Chondrocyte (in vitro differentiated cells): Measurements from ENCODE around the gene IL10RA. TPM values are rescaled to one million over a fixed set of nuclear protein-coding genes. Genes with fewer than 3 reads are reported as not detected.

Experiments used
- DNase-seq: peaks from one replicate; pipeline ENCODE4 v3.0.0; 2021; ENCODE audit warnings: mixed read lengths, low spot score
- H3K27ac Mint-ChIP-seq: one replicate; pipeline ENCODE4 v1.8.0; 2021; ENCODE audit warnings: mild to moderate bottlenecking, moderate library complexity, mixed read lengths; ENCODE audit not compliant: unreplicated experiment
- H3K27me3 Mint-ChIP-seq: 2 replicates; pipeline ENCODE4 v1.8.0; 2021; ENCODE audit warnings: low read depth, mixed read lengths
- H3K36me3 Mint-ChIP-seq: 2 replicates; pipeline ENCODE4 v1.8.0; 2021; ENCODE audit warnings: low read depth, mixed read lengths
- H3K4me1 Mint-ChIP-seq: 2 replicates; pipeline ENCODE4 v1.8.0; 2021; ENCODE audit warnings: low read depth, mild to moderate bottlenecking, mixed read lengths
- H3K4me3 Mint-ChIP-seq: one replicate; pipeline ENCODE4 v1.8.0; 2021; ENCODE audit warnings: mild to moderate bottlenecking, moderate library complexity, mixed read lengths; ENCODE audit not compliant: unreplicated experiment
- H3K9me3 Mint-ChIP-seq: 2 replicates; pipeline ENCODE4 v1.8.0; 2021; ENCODE audit warnings: low read depth, mixed read lengths
- total RNA-seq: library from RNA; stranded (reverse); gene quantifications from 3 replicates; pipeline ENCODE4 v1.2.1, GENCODE V29; 2021
- TF ChIP-seq, protein P1 (sequence below): fragments of 200-600 bp; sonication (generic); IDR thresholded peaks from 2 replicates; pipeline ENCODE4 v1.5.0; 2021; ENCODE audit warnings: antibody characterized with exemption, mild to moderate bottlenecking, moderate library complexity

Gene IL10RA
- total RNA-seq, 1 donor from 2014 or later: 0.12 TPM

DNA sequence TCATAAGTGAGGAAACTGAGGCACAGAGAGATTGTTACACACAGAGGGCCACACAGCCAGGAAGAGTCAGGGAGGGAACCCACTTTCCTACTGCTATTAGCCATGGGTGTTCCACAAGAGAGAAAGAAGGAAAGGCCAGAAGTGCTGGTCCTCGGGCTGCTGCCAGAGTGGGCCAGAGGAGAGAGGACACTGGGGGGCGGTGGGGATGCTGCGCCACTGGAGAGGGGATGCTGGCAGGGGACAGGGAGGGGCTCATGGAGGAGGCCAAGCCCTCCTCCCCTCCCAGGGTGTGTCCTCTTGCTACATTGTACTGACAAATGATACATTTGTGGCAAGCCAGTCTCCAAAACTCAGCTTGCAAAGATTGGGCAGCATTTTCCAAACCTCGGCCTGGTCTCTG, 9.9 kb downstream of the IL10RA start:
- Mint-ChIP-seq H3K36me3 (no peaks in the 10 kb centered on the region), H3K27ac (no peak overlapping the region), H3K9me3 (no peaks in the 10 kb centered on the region), H3K27me3 (peaks cover 2% of the 10 kb centered on the region), H3K4me3 (no peak overlapping the region), H3K4me1 (no peaks in the 10 kb centered on the region)
- TF ChIP-seq, protein P1, sequence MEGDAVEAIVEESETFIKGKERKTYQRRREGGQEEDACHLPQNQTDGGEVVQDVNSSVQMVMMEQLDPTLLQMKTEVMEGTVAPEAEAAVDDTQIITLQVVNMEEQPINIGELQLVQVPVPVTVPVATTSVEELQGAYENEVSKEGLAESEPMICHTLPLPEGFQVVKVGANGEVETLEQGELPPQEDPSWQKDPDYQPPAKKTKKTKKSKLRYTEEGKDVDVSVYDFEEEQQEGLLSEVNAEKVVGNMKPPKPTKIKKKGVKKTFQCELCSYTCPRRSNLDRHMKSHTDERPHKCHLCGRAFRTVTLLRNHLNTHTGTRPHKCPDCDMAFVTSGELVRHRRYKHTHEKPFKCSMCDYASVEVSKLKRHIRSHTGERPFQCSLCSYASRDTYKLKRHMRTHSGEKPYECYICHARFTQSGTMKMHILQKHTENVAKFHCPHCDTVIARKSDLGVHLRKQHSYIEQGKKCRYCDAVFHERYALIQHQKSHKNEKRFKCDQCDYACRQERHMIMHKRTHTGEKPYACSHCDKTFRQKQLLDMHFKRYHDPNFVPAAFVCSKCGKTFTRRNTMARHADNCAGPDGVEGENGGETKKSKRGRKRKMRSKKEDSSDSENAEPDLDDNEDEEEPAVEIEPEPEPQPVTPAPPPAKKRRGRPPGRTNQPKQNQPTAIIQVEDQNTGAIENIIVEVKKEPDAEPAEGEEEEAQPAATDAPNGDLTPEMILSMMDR: no peak
- DNase-seq: no peak

DNA sequence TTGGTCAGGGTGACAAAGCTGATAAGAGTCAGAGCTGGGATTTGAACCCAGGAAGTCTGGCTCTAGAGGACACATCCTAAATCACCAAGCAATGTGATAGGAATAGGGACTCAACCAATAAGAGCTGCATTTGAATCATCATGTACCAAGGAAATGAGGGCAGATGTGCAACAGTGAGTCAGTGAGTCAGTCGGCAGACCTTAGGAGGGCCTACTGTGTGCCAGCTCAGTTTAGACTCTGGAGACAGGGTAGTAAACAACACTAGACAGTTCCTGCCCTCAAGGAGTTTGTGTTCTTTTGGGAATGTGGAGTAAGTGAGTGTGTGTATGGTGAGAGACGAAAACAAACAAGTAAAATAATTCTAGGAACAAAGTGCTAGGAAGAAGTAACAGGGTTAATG, 11.2 kb downstream of the IL10RA start:
- Mint-ChIP-seq H3K27ac (no peak overlapping the region), H3K36me3 (no peaks in the 10 kb centered on the region), H3K9me3 (no peaks in the 10 kb centered on the region), H3K4me3 (no peak overlapping the region), H3K4me1 (no peaks in the 10 kb centered on the region), H3K27me3 (peaks cover 2% of the 10 kb centered on the region)
- DNase-seq: no peak
- TF ChIP-seq, protein P1: no peak

DNA sequence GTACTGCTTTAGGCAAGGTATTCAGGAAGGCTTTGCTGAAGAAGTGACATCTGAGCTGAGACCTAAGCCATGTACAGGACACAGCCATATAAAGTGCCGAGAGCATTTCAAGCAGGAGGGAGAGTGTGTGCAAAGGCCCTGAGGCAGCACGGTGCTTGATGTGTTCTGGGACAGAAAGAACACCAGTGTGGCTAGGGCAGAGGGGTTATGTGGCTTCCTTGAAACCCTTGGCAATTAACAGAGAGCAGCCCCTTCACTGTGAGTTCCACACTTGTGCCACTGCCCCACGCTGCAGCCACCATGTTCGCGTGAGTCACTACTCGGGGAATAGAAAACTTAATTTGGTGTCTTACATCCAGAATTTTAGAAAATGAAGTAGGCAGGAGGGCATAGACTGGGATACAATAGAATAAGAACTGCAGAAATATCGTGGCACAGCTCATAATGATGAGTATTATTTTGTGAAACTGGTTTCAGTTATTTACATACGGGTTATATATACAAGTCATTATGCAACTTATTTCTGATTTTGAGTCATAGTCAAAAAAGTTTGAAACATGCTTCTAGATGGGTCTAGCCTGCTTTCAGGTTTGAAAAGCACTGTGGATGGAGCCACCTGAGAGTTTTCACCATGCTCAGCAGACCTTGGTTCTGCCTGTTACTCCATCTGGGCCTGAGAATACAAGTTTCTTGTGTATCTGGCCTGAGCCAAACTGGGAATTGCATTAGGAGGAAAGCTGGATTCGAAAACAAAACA, 11.8 kb downstream of the IL10RA start:
- no peaks in the 10 kb centered on the region for H3K4me1 Mint-ChIP-seq
- TF ChIP-seq, protein P1: no peak
- no peaks in the 10 kb centered on the region for H3K36me3 Mint-ChIP-seq
- no peak for DNase-seq
- no peak overlapping the region for H3K27ac Mint-ChIP-seq
- H3K9me3 Mint-ChIP-seq: no peaks in the 10 kb centered on the region
- no peak overlapping the region for H3K4me3 Mint-ChIP-seq
- peaks cover 2% of the 10 kb centered on the region for H3K27me3 Mint-ChIP-seq

DNA sequence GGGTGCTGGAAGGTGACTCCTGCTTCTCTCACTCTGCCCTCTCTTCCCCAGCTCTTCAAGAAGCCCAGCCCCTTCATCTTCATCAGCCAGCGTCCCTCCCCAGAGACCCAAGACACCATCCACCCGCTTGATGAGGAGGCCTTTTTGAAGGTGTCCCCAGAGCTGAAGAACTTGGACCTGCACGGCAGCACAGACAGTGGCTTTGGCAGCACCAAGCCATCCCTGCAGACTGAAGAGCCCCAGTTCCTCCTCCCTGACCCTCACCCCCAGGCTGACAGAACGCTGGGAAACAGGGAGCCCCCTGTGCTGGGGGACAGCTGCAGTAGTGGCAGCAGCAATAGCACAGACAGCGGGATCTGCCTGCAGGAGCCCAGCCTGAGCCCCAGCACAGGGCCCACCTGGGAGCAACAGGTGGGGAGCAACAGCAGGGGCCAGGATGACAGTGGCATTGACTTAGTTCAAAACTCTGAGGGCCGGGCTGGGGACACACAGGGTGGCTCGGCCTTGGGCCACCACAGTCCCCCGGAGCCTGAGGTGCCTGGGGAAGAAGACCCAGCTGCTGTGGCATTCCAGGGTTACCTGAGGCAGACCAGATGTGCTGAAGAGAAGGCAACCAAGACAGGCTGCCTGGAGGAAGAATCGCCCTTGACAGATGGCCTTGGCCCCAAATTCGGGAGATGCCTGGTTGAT, 12.6 kb downstream of the IL10RA start:
- H3K4me1 Mint-ChIP-seq: no peaks in the 10 kb centered on the region
- no peak overlapping the region for H3K4me3 Mint-ChIP-seq
- peaks cover 2% of the 10 kb centered on the region for H3K27me3 Mint-ChIP-seq
- no peak for DNase-seq
- H3K36me3 Mint-ChIP-seq: peaks cover 1% of the 10 kb centered on the region
- peaks cover 3% of the 10 kb centered on the region for H3K9me3 Mint-ChIP-seq
- no peak overlapping the region for H3K27ac Mint-ChIP-seq
- TF ChIP-seq, protein P1: no peak

DNA sequence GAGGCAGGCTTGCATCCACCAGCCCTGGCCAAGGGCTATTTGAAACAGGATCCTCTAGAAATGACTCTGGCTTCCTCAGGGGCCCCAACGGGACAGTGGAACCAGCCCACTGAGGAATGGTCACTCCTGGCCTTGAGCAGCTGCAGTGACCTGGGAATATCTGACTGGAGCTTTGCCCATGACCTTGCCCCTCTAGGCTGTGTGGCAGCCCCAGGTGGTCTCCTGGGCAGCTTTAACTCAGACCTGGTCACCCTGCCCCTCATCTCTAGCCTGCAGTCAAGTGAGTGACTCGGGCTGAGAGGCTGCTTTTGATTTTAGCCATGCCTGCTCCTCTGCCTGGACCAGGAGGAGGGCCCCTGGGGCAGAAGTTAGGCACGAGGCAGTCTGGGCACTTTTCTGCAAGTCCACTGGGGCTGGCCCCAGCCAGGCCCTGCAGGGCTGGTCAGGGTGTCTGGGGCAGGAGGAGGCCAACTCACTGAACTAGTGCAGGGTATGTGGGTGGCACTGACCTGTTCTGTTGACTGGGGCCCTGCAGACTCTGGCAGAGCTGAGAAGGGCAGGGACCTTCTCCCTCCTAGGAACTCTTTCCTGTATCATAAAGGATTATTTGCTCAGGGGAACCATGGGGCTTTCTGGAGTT, 13.3 kb downstream of the IL10RA start:
- TF ChIP-seq, protein P1: no peak
- DNase-seq: no peak
- Mint-ChIP-seq H3K9me3 (peaks cover 8% of the 10 kb centered on the region), H3K27ac (no peak overlapping the region), H3K4me3 (no peak overlapping the region), H3K36me3 (peaks cover 1% of the 10 kb centered on the region), H3K27me3 (peaks cover 5% of the 10 kb centered on the region), H3K4me1 (no peaks in the 10 kb centered on the region)
